NCI-H187 treated with DMSO at 0.1 percent for 48 hours (cell line): Measurements from ENCODE around the gene RASSF5.

ENCODE experiments used
- DNase-seq: peaks from one replicate; lab custom pipeline; 2025; lab: John Stamatoyannopoulos, UW

Gene RASSF5

DNA sequence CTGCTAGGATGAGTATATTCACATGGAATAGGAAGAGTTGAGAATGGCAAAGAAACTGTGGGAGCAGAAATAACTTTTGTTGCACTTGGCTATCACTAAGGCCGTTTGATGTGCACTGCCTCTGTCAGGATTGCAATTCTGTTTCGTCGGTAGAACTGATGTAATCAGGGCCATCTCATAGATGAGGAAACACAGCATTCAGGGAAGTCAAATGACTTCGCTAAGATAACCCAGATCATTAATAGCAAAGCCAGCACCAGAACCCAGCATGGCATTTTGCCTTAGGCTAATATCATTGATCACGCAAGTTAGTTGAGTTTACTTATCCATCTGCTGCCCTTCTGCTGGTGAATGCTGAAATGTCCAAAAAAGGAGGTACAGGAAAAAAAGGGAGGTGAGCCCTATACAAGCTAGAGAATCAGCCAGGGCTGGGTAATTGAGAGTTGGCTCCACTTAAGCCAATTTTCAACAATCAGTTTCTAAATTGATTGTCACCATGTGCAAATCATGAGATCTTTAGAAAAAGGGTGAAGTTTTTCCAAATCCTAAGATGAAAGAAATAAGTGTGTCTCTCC, 7.6 kb downstream of the RASSF5 start:
- DNase-seq, result no peak

DNA sequence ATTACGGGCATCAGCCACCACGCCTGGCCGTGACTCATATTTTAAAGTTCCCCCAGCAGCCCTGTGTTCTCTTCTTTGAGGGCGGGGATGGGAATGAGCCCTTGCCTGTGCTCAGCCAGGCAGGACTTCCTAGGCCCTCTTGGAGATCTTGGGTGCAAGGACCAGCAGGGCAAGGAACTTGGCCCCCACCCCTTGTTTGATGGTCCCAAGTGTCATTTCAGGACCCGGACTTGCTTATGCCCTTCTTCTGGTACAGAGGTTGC, 9.3 kb downstream of the RASSF5 start:
- no peak for DNase-seq

DNA sequence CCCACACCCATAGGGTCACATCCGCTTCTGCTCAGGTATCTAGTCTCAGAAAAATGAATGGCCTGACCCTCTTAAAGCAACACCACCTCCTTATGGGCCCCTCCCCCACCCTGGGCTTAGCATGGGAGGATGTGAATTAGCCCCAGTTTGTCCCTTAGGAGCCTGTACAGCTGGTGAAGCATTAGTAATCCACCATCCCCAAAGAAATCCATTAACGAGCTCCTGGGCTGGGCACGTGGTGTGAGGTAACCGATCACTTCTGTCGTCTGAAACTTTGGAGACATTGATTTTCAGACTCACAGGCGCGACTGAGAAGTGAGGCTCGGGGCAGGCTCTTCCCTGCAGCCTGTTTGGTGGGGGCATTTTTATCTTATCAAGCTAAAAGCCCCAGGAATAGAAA, 10.5 kb downstream of the RASSF5 start:
- DNase-seq, result no peak

DNA sequence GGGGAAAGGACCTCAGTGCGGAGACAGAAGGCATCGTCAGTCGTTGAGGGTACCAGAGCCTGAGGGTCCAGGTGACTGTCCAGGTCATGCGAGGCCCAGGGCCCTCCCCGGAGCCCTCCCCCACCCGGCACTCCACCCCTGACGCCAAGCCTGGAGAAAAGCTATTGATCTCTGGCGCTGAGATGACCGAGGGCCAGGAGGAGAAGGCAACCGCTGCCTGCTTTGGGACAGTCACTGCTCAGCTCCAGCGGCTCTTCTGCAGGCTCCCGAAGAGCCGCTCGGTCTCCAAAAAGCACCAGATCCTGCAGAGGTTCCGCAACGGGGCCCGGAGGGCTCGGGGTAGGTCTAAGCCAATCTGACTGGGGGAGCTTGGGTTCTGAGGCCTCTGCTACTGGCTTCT, 10.9 kb downstream of the RASSF5 start:
- no peak for DNase-seq

DNA sequence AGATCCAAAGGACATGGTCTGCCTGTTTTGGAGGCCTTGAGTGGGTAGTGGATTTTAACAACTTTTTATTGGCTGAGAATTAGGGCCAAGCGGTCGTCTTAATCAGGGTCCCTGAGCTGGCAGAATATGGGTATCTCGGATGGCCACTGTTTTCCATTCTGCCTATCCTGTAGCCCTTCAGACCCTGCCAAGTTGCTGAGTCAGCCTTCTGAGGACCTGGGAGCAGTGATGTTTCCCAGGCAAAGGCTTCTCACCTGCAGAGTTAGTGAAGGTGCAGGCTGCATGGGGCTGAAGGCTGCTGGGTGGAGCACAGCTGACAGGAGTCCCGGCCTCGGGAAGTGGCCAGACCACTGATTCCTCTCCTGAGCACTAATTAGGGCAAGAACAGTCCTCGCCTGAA, 11.4 kb downstream of the RASSF5 start:
- no peak for DNase-seq

DNA sequence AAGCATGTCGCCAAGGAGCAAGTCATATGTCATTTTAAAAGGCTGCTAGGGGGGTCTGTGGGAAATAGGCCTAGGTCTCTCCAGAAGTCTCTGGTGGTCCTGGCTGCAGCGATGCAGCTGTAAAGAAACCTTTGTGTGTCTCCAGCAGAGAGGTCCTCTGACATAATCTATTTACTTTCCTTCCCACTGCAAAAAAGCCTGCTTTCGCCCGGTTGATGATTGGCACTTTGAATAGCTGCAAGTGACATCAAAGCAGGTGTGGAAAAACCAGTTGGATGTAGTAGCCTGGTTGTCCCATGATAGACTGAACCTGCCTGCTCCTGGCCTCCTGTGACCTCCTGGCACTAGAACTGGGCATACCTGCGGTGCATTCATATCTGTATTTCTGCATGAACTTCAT, 13.8 kb downstream of the RASSF5 start:
- DNase-seq, result no peak

DNA sequence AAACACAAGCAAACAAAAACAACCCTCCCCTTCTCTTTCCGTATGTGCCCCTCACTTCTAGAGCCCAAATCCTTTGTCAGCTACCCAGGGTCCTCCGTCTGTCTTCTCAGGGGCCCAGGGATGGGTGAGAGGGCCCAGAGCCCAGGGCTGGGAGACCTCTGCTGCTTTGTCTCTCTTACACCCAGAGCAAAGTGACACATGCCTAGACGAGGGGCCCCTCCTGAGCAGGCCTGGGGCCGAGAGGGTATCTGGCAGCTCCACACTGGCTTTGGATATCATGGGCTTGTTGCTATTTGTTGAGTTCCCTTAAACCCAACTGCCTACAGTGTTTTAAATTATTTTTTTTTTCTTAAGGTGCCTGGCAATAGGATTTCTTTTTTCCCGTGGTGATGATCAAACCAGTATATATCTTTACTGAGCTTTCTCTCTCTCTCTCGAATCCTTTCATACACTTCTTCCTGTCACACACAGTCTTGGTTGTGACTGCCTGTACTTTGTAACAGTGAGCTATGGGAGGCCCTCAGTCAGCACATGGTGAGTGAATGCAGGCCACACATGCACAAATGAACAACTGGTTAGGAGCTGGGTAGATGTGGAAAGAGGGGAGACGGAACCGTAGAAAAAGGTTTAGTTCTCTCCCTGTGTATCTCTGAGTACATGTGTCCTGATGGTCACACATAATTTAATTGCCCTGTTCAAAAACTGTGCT, 14.5 kb downstream of the RASSF5 start:
- DNase-seq, result no peak

DNA sequence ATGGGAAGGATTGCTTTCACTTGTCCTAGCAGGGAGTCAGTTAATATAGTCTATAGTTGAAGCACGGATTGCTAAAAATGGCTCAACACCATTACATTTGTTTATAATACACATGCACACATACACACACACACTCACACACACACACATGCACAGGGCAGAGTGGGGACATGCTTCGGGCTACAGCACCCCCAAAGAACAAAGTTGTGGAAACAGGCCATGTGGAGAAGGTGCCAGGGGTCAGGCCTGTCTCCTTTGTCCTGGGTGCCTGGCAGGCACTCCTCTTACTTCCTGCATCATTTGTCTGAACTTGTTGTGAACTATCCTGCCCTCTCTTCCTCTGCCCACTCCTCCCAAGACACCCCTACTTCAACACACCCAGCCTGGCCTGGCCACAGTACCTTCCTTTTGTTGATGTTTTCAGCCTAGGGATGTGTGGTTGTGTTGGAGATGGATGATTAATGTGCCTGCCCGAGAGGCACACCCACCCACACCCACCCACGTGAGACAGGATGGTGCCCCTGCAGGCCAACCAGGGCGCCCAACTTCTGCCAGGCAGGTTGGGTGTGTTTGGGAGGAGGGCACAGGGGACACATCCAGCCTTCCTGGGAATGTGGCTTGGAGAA, 17.5 kb downstream of the RASSF5 start:
- DNase-seq, result no peak

DNA sequence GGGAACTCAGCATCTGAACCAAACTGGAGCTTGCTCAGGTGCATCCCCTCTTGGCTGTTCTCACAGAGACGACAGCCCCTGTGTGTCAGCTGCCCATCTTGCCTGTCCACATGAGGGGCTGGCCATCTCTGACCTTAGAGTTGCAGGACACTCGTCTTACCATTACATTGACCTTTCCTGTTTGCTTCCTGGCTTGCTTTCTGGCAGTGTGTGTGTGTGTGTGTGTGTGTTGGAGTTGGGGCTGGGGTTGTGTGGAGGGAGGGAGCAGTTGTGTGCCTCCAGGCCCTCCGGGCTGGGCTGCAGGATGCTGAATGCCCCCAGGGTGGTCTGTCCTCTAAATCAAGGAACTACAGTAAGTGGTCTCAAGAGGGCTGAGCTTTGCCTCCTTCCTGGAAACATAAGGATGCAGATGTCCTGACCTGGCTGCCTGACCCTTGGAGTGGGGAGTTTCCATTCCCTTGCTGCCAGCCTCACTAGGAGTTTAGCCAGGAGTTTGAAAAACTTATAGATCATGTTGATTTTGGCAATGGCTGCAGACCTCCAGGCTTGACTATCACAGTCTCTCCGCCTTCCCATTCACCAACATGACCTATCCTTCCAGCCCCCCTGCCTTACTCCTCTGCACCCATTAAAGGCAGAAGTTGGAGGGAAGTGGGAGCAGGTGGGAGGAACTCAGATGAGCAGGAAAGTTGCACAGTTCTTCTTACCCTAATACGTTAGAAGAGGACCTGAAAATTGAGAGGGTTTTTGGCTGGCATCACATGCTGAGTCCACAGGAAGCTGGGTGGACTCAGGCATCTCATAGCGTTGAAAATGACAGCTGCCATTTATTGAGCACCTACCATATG, 19.0 kb downstream of the RASSF5 start:
- DNase-seq, result no peak

DNA sequence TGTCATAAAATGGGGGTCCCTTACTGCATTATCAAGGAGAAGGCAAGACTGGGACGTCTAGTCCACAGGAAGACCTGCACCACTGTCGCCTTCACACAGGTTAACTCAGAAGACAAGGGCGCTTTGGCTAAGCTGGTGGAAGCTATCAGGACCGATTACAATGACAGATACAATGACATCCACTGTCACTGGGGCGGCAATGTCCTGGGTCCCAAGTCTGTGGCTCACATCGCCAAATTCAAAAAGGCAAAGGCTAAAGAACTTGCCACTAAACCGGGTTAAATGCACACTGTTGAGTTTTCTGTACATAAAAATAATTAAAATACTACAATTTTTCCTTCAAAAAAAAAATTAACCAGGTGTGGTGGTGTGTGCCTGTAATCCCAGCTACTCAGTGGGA, 22.1 kb downstream of the RASSF5 start:
- no peak for DNase-seq

DNA sequence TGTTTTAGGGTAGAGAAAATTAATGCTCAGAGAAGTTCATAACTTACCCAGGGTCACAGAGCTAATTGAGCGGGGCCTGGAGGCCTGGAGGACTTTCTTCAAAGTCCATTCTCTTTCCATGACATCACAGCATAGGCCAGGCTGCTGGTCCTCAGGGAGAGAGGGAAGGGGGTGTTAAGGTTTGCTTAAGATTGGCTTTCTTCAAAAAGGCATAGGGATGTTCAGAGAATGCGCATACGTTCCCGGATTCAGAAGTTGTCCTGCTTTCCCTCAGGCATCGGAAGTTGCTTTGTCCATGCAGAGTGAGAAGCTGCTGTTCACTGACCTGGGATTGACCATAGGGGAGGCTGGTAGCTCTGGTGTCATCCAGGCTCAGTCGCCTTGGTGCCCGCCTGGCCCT, 25.0 kb downstream of the RASSF5 start:
- DNase-seq, result no peak

DNA sequence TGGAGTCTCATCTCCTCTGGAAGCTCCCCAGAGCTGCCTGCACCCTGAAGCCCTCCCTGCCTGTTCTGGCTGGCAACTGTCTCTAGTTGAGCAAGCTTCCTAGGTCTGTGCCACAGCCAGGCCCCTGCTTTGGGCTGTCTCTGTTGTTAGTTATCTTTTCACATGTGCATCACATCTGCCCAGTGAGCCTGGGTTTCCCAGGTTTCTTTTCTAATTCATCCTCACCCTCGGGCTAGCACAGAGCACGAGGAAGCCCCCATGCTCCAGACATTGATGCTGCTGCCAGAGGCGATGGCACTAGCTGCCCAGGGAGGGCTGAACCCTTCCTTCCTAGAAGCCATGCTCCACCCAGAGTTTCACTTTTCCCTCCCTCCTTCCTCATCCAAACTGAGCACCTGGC, 27.2 kb downstream of the RASSF5 start:
- DNase-seq, result no peak

DNA sequence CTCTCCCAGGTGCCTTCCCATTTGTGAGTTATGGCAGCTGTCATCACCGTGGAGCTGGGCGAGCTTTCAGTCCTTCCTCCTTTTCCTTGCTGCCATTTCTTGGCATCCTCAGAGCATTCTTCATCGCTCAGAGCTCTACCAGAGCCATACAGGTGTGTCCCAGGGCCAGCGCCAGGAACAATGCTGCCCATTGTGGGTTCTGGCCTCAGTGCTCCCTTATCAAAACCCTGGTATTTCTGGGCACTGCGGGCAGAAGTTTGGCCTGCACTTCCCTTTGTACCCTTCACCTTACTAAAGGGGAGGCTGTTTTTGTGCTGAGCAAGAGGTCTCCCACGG, 28.5 kb downstream of the RASSF5 start:
- no peak for DNase-seq

DNA sequence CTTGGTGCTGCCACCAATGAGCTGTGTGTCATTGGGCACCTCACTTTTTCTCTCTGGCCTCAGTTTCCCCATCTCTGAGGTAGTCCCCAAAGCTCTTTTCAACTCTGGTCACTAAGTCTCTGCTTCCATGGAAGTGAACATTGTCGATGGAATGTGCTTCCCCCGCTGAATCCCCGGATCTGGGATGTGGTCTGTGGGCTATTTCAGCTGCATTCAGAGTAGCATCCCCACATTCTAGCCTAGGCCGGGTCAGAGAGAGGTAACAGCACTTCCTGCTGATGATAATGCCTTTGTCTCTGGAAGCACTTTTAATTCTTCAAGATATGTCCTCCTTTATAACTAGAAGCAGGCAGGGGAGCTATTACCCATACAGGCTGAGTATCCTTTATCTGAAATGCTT, 29.8 kb downstream of the RASSF5 start:
- no peak for DNase-seq

DNA sequence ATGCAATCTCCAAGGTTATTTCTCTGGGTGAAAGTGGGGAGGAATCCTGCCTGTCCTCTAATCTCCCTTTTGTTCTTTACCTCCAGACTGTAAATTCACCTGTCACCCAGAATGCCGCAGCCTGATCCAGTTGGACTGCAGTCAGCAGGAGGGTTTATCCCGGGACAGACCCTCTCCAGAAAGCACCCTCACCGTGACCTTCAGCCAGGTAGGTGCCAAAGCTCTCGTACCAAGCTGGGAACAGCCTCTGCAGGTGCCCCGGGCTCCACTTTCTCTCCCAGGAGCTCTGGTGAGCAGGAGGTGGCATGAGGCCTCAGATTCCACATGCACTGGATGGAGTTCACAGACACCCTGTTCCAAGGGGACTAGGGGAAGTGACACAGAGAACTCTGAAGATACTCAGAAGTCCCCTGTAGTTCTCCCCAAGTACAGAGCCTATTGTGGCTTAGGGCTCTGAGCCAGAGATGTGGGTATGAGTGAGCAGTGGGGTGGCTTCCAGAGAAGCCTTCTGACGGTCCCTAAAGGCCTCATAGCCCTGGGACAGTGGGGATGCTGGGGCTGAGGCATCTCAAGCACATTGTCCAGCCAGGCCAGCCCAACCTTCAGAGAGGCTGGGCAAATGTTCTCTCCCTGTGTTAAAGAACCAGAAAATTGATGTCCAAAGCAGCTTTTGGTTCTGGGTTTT, 30.9 kb downstream of the RASSF5 start:
- no peak for DNase-seq

DNA sequence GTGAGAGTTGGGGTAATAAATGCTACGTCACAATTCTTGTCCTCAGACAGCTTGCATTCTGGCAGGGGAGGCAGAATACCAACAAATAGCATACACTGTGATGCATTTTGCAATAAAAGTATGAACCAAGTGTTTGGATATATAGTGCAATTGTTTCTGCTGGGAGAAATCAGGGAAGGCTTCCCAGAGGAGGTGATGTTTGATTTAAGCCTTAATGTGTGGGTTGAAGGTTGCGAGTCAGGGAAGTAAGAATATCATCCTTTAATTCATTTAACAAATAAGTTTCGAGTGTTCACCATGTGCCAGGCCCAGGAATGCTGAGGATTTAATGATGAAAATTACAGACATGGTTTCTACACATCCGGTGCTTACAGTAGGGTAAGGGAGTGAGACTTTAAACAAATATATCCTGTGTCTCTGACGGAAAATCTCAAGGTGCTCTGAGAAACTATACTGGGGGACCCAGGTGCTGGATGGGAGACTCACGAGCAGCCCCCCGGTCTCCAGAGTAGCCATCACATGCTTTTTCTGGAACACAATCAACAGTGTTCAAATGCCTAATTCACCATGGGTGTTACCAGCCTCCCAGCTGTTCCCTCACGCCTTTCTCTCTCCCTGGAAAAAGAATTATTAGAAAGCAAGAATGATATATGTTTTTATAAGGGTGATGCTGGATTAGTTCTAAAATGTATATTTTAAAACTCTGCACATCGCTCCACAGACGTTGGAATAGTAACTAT, 31.7 kb downstream of the RASSF5 start:
- DNase-seq, result no peak

DNA sequence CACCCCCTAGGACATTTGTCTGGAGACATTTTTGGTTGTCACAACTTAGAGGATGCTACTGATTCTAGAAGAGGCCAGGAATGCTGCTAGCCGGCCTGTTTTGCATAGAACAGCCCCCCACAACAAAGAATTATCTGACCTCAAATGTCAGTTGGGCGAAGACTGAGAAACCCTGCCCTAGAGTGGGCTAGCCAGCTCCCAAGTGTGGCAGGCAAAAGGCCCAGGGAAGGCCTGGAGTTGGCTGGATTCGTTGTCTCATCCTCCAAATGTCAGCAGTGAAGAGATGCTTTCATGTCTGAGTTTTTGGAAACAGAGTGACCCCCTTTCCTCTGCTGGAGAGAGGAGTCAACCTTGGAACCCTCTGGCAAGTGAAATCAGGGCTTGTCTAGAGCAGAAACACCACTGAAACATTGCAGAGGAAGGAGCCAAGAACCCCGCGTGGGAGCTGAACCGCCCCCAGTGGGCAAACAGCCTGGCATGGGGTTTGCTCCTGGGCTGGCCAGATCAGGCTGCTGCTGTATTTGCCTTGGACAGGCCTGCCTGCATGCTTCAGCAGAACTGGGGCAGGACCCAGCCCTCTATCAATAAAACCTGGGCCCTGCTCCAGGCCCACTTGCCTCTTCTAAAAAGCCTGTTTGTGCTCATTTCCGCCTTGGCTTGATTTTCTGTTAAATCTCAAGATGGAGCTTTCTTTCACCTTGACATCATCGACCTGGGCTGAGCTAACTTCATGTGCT, 32.9 kb downstream of the RASSF5 start:
- no peak for DNase-seq

DNA sequence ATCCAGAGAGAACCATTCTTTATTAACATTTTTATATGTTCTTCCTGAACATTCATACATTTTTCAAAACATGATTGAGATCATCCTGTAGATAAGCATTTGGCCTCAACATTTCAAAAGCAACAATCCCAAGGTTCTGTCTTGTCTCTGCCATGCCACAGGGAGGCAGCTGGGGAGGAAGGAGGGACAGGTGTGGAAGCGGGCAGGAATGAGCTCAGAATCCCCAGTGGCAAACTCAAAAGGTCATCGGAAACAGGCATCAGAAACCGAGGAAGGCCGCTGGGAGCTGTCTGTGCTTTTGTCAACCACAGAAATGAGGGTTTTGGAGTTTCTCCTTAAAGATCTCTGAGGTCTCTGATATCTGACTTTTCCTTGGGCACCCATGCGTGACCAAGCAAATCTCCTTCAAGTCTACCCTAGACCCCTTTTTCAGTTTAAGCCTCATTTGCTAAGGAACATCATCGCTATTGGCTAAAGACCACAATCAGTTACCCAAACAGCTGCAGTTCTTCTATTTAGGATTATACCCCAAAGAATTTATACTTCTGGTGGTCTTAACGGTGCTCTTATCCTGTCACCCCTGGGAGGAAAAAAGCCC, 34.0 kb downstream of the RASSF5 start:
- DNase-seq, result no peak

DNA sequence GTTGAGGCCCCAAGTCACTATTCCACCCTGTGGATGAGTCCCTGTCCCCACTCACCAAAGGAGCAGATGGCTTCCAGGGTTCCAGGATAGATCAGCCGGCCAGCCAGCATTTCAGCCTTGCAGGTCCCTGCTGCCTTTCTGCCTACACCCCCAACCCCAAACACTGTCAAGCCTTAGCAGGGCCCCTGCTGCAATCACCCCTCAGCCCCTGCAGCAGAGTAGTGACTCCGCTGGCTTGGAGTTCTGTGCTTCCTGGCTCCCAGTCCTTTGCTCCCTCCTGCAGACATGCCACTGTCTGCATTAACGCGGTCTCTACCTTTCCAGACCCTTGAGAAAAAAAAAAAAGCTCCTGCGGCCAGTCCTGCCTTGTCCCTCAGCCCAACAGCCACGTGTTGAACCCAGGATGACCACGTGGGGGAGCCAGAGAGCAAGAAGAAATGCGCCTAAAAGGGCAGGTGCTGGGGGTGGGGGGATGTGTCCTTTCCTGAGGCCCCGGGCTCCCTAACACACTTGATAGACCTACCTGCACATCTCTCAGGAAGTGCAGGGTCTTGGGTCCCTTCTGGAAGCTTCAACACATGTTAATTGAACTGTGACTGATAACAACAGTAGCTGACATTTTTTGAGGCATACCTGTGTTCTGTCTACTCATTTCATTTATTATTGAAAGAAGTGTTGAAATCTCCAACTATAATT, 37.4 kb downstream of the RASSF5 start:
- peak; percentile 54 for DNase-seq

DNA sequence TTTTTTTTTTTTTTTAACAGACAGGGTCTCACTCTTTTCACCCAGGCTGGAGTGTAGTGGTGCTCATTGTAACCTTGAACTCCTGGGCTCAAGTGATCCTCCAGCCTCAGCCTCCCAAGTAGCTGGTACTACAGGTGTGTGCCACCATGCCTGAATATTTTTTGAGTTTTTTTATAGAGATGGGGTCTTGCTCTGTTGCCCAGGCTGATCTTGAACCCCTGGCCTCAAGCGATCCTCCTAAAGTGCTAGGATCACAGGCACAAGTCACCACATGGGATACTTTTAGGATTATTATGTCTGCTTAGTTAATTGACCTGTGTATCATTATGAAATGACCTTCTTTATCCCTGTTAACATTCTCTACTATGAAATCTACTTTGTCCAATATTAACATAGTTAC, 38.0 kb downstream of the RASSF5 start:
- DNase-seq, result no peak
